ENCODE measurements around the gene PCBP3. TPM values are rescaled to one million over a fixed set of nuclear protein-coding genes. Genes with fewer than 3 reads are reported as not detected.
"Not testable (repeated sequence)": the region's sequence is repeated elsewhere in the genome, so short reads cannot be mapped to it uniquely, and the experiment has no call there.

Gene PCBP3
- total and polyA plus RNA-seq, 2 of the 13 experiments (the other 11 are each of a cell fraction or from before 2014, with no cell fraction given), result not detected

- POLR2A ChIA-PET; H3K79me2 ChIP-seq (ENCODE audit: insufficient read depth, low read length); in situ Hi-C loops (cut with HindIII; ENCODE audit: extremely low pct_ligation_motif_present, low pct_unique_long_range_greater_than_20kb); H3K9ac ChIP-seq (ENCODE audit: insufficient read depth, low read depth, low read length); H3K36me3 ChIP-seq (replicated peaks in 1 of 2; ENCODE audit: control insufficient read depth in 1 of 2, insufficient read depth in 2 of 2, low read length in 2 of 2); BruUV-seq (replicated peaks); intact Hi-C loops (cut with micrococcal nuclease; ENCODE audit: unreplicated experiment); H2AFZ ChIP-seq (ENCODE audit: low read length); H3K9me3 ChIP-seq (ENCODE audit: low read length); H3K27me3 ChIP-seq (ENCODE audit: control insufficient read depth in 1 of 2, insufficient read depth in 2 of 2, low read length in 2 of 2); H4K20me1 ChIP-seq (ENCODE audit: insufficient read depth, low read length); H3K27ac ChIP-seq (ENCODE audit: extremely low read length, insufficient read depth, low read length); H3K4me1 ChIP-seq (ENCODE audit: insufficient read depth, low read length); FAIRE-seq; H3K4me3 ChIP-seq (replicated peaks in 1 of 3; ENCODE audit: insufficient read depth in 1 of 3, low read depth in 2 of 3, low read length in 3 of 3); DNase-seq (ENCODE audit: low spot score); ATAC-seq; CTCF ChIA-PET (ENCODE audit: low intra/inter-chr PET ratio, low total read pairs); H3K4me2 ChIP-seq (ENCODE audit: low read depth, low read length): not testable (repeated sequence)
- peak; percentile 72 to 86 for TF ChIP-seq MAFK (conservative IDR thresholded peaks at IDR 0.05 in 1 of 2, IDR thresholded peaks at IDR 0.05 in 1 of 2; ENCODE audit: low read length in 2 of 2)
- peak; percentile 76 for TF ChIP-seq MAFF (IDR thresholded peaks at IDR 0.05; ENCODE audit: low read depth, low read length)
- 12% methylated on average over 4 of the region's 4 CpGs for WGBS (ENCODE audit: low lambda C conversion rate)
Measured at GRCh38 chr21:45661913-45662622, 18.5 kb downstream of the PCBP3 start.

- ATAC-seq; POLR2A ChIA-PET; FAIRE-seq; H3K27me3 ChIP-seq (ENCODE audit: control insufficient read depth in 1 of 2, insufficient read depth in 2 of 2, low read length in 2 of 2); BruUV-seq (replicated peaks); intact Hi-C loops (cut with micrococcal nuclease; ENCODE audit: unreplicated experiment); H3K4me2 ChIP-seq (ENCODE audit: low read depth, low read length); H3K79me2 ChIP-seq (ENCODE audit: insufficient read depth, low read length); H3K36me3 ChIP-seq (replicated peaks in 1 of 2; ENCODE audit: control insufficient read depth in 1 of 2, insufficient read depth in 2 of 2, low read length in 2 of 2); in situ Hi-C loops (cut with HindIII; ENCODE audit: extremely low pct_ligation_motif_present, low pct_unique_long_range_greater_than_20kb); H3K9ac ChIP-seq (ENCODE audit: insufficient read depth, low read depth, low read length); H3K9me3 ChIP-seq (ENCODE audit: low read length); H3K27ac ChIP-seq (ENCODE audit: extremely low read length, insufficient read depth, low read length); DNase-seq (ENCODE audit: low spot score); H3K4me1 ChIP-seq (ENCODE audit: insufficient read depth, low read length); H3K4me3 ChIP-seq (replicated peaks in 1 of 3; ENCODE audit: insufficient read depth in 1 of 3, low read depth in 2 of 3, low read length in 3 of 3); H4K20me1 ChIP-seq (ENCODE audit: insufficient read depth, low read length); CTCF ChIA-PET (ENCODE audit: low intra/inter-chr PET ratio, low total read pairs); H2AFZ ChIP-seq (ENCODE audit: low read length); TF ChIP-seq USF2 (CRISPR knock-in tag; IDR thresholded peaks at IDR 0.05; ENCODE audit: borderline replicate concordance): not testable (repeated sequence)
- TF ChIP-seq USF2 (IDR thresholded peaks at IDR 0.05; ENCODE audit: low read depth, low read length), result 0 out of 2 replicates have a peak, but pooled peaks have one; percentile 25
- 57% methylated on average over 10 of the region's 10 CpGs for WGBS (ENCODE audit: low lambda C conversion rate)
Measured at GRCh38 chr21:45662623-45663245, 19.2 kb downstream of the PCBP3 start.

All from HepG2 (cell line).